A673 (cell line): Measurements from ENCODE around the gene CTNNA3.

Experiments
- CTCF ChIP-seq: fragments of 300-800, 200-600 bp; sonication (generic); conservative IDR thresholded peaks from 2 replicates; pipeline ENCODE4 v1.5.1; 2017; ENCODE audit warnings: low read depth, mild to moderate bottlenecking, antibody characterized with exemption, low read length, moderate library complexity, mixed read lengths
- EZH2 ChIP-seq: fragments of 200-600 bp; sonication (generic); IDR thresholded peaks from 2 replicates; pipeline ENCODE4 v1.6.1; 2017; ENCODE audit warnings: borderline replicate concordance, low read depth, mild to moderate bottlenecking, mixed read lengths, antibody characterized with exemption, low read length; ENCODE audit not compliant: poor library complexity, severe bottlenecking

DNA sequence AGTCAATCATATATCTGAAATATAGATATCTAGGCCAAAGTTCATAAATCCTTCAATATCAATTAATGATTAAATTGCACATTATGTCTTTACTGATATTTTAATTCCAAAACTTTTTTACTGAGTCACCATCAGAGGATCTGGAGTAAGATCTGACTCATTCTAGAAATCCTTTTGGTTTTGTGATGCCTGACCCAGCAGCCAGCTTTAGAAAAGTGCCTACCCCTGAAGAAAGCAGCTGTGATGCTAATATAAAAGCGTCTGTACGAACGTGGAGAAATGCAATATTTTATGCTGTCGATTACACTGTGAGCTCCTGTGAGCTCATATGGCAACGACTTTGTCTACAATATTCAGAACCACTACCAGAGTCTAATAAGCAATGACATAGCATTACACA lies 912.7 kb downstream of the CTNNA3 start:
- no peak for TF ChIP-seq CTCF
- TF ChIP-seq EZH2, result no peak
